Heart left ventricle (tissue), 16 donors: Measurements from ENCODE around the gene SULT2B1. TPM values are rescaled to one million over a fixed set of nuclear protein-coding genes. Genes with fewer than 3 reads are reported as not detected.

Experiments
- ATAC-seq, 4 donors: fragments of 200-7000 bp; cut with Tn5 transposase; one replicate each; pipeline ENCODE4 v1.9.1; 2020 to 2022; ENCODE audit warnings: moderate library complexity in 4 of 4, mild to moderate bottlenecking in 3 of 4, moderate number of reproducible peaks in 1 of 4
- DNase-seq, 5 donors: peaks; one replicate each; pipeline ENCODE4 v3.0.0-alpha.2; 2020
- H3K27ac ChIP-seq, 12 donors: fragments of 200-600 bp; sonication (generic) in 4 of 12; one replicate each; pipeline versions ENCODE4 v1.5.0 to v1.8.0; 2016 to 2022; ENCODE audit warnings: mild to moderate bottlenecking in 2 of 12
- H3K27me3 ChIP-seq, 9 donors: fragments of 200-600 bp; sonication (generic) in 2 of 9; one replicate each; pipeline versions ENCODE4 v1.5.1 to v1.8.0; 2016 to 2022; ENCODE audit warnings: mild to moderate bottlenecking in 3 of 9
- H3K36me3 ChIP-seq, 9 donors: fragments of 200-600 bp; sonication (generic) in 2 of 9; one replicate each; pipeline versions ENCODE4 v1.5.0 to v1.8.0; 2018 to 2022; ENCODE audit warnings: mild to moderate bottlenecking in 2 of 9
- H3K4me1 ChIP-seq, 12 donors: fragments of 200-600 bp; sonication (generic) in 4 of 12; one replicate each; pipeline versions ENCODE4 v1.5.0 to v1.8.0; 2016 to 2022; ENCODE audit warnings: mild to moderate bottlenecking in 3 of 12
- H3K4me3 ChIP-seq, 12 donors: fragments of 200-600 bp; sonication (generic) in 4 of 12; one replicate each; pipeline versions ENCODE4 v1.5.0 to v1.8.0; 2017 to 2022; ENCODE audit warnings: mild to moderate bottlenecking in 9 of 12, moderate library complexity in 4 of 12
- H3K9me3 ChIP-seq, 12 donors: fragments of 200-600 bp; sonication (generic) in 4 of 12; one replicate each; pipeline versions ENCODE4 v1.5.0 to v1.8.0; 2016 to 2022; ENCODE audit warnings: mild to moderate bottlenecking in 1 of 12
- CTCF ChIP-seq, 12 donors: fragments of 200-600 bp; sonication (generic) in 4 of 12; IDR thresholded peaks; one replicate each; pipeline versions ENCODE4 v1.5.0 to v1.8.0; 2018 to 2022; ENCODE audit warnings: antibody characterized with exemption in 12 of 12, mild to moderate bottlenecking in 5 of 12
- POLR2A ChIP-seq, 2 donors: fragments of 450-650 bp; IDR thresholded peaks; one replicate each; pipeline ENCODE4 v1.6.1; 2017; ENCODE audit warnings: antibody characterized with exemption in 2 of 2, mild to moderate bottlenecking in 2 of 2, moderate library complexity in 2 of 2
- WGBS, 4 donors: extraction: QIAGEN DNeasy Blood & Tissue Kit in 2 of 4; methylation state at CpG; one replicate each; pipeline versions ENCODE4 v1.1.5 to v1.1.7; 2013 to 2018; 5-methylcytosine and 5-hydroxymethylcytosine counted together
- intact Hi-C, 10 donors: fragments of 100-400 bp; cut with DNase I; formaldehyde crosslinking; loops; one replicate each; pipeline versions ENCODE4 v1.11.1 to v1.14.2; 2022
- polyA plus RNA-seq, 2 donors: library from polyadenylated mRNA; stranded (reverse); fragments of 200-250 nt; gene quantifications; one replicate each; pipeline ENCODE4 v1.2.3, GENCODE V29; 2013
- total RNA-seq, 9 donors: library from RNA; depleted of rRNA in 2 of 9; stranded (reverse); fragments of >200 nt in 2 of 9; fragmentation: NEBNext Ultra II Directional in 3 of 9; extraction: Animal tissue kit (Norgen Biotek cat#: 25700) in 3 of 9; gene quantifications; one replicate each; pipeline versions ENCODE4 v1.1.0 to v1.2.4, GENCODE V29; 2016 to 2023
- donor health status: ischemic (EF 13 %, LVEDD 7.1; RV severe dilation, severe dysfunction).
- donor health status: healthy with polysubstance abuse.
- donor health status: DM: no; HTN: yes; CAD: no.
- donor health status: DM: no; HTN: no; CAD: no.
- donor health status: ischemic (EF 25% LVEDD 6.9; RV normal size, moderate dysfunction).
- donor health status: ischemic (EF 25% LVEDD 5.7; RV mildly dilated, moderate dysfunction).
- donor health status: healthy.
- donor health status: DM: yes; HTN: yes; CAD: no.
- donor health status: ischemic (EF 35%, LVEDD 5.7; RV mildly dilated, moderate dysfunction).
- donor health status: nonischemic (EF 11% LVEDD 7.7; RV severe dilation, severe dysfunction).
- donor health status: DM: yes; HTN: yes; CAD: no.
- donor health status: PGD.
- donor health status: ischemic (EF 29% LVEDD 5.4; RV normal size, mild dysfunction).
- donor health status: nonischemic (EF 23%, LVEDD 6.1; RV moderate dilation, normal function).

Gene SULT2B1
- total and polyA plus RNA-seq, 11 donors = 0.19 to 0.45 TPM; not detected in 9

DNA sequence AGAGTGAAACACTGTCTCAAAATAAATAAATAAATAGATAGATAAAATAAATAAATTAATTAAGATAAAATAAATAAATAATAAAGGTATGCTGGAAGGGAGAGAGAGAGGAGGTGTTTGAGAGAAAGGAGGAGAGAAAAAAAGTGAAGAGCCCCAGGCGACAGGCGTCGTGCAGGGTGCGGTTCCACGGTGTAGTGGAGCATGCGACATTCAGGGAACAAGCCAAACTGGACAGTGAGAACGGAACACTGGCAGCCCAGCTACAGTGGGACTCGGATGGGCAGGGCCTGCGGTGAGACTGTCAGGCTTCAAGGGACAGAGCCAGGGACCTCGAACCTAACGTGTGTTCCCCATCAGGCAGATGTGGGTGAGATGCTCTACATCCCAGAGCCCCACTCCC lies 9.4 kb downstream of the SULT2B1 start:
- Histone ChIP-seq H3K27me3 (peaks cover 0 to 15% (median 6%) of the 10 kb centered on the region in 9 donors), H3K27ac (no peak overlapping the region), H3K4me1 (peaks cover 0 to 6% (median 0%) of the 10 kb centered on the region in 12 donors), H3K36me3 (no peaks in the 10 kb centered on the region), H3K4me3 (no peak overlapping the region), H3K9me3 (no peaks in the 10 kb centered on the region)
- DNase-seq (no peak), ATAC-seq (no peak)
- 88 to 90% (median 89%) methylated on average over 11 of the region's 11 CpGs for WGBS, 4 donors
- intact Hi-C loops = no loop called here
- TF ChIP-seq POLR2A (IDR thresholded peaks at IDR 0.05) (no peak), CTCF (IDR thresholded peaks at IDR 0.05) (no peak)

DNA sequence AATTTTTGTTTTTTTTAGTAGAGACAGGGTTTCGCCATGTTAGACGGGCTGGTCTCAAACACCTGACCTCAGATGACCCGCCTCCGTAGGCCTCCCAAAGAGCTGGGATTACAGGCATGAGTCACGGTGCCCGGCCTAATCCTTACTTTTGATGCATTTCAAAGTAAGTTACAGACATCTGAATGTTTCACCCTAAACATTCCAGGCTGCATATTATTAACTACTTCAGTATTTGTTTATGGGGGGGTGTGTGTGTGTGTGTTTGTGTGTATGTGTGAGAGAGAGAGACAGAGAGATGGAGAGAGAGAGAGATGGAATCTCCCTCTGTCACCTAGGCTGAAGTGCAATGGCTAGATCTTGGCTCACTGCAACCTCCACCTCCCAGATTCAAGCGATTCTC lies 13.1 kb downstream of the SULT2B1 start:
- intact Hi-C loops = no loop called here
- Histone ChIP-seq H3K4me1 (peaks cover 0 to 15% (median 8%) of the 10 kb centered on the region in 12 donors), H3K36me3 (no peaks in the 10 kb centered on the region), H3K4me3 (no peak overlapping the region), H3K27ac (no peak overlapping the region), H3K9me3 (no peaks in the 10 kb centered on the region), H3K27me3 (peaks cover 0 to 2% (median 0%) of the 10 kb centered on the region in 9 donors)
- WGBS, 4 donors = 78 to 87% (median 85%) methylated on average over 7 of the region's 7 CpGs
- no peak for DNase-seq
- ATAC-seq = no peak
- TF ChIP-seq CTCF (IDR thresholded peaks at IDR 0.05) (no peak), POLR2A (IDR thresholded peaks at IDR 0.05) (no peak)

- Histone ChIP-seq H3K27ac (peak overlapping the region in 11 of 12 donors; percentile 52 to 75 (median 60)), H3K36me3 (no peaks in the 10 kb centered on the region), H3K4me1 (peaks cover 0 to 15% (median 8%) of the 10 kb centered on the region in 12 donors), H3K27me3 (no peaks in the 10 kb centered on the region), H3K9me3 (no peaks in the 10 kb centered on the region), H3K4me3 (peak overlapping the region in 1 of 12 donors; percentile 15)
- intact Hi-C loops = no loop called here
- no peak for TF ChIP-seq CTCF (IDR thresholded peaks at IDR 0.05)
- no peak for TF ChIP-seq POLR2A (IDR thresholded peaks at IDR 0.05)
- ATAC-seq (peak; percentile 97 to 99 (median 99)), DNase-seq (peak; percentile 79 to 94 (median 88))
- 5 to 12% (median 8%) methylated on average over 16 to 19 of the region's 19 CpGs for WGBS, 4 donors
Measured at GRCh38 chr19:48568345-48568886, 16.4 kb downstream of the SULT2B1 start.

DNA sequence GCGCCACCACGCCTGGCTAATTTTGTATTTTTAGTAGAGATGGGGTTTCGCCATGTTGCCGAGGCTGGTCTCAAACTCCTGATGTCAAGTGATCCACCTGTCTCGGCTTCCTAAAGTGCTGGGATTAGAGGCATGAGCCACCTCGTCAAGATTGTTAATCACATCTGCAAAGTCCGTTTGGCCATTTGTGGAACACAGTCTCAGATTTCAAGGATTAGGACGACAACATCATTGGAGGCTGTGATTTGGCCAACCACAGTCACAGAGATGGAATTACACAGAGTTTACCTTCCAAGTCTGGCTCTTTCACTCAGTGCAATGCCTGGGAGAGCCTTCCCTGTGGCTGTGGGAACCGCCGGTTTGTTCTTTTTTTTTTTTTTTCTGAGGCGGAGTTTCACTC lies 17.8 kb downstream of the SULT2B1 start:
- no peak overlapping the region for H3K27ac ChIP-seq
- ATAC-seq (no peak), DNase-seq (no peak)
- 53 to 66% (median 59%) methylated on average over 10 to 11 of the region's 11 CpGs for WGBS, 4 donors
- H3K4me1 ChIP-seq = peaks cover 0 to 15% (median 8%) of the 10 kb centered on the region in 12 donors
- H3K4me3 ChIP-seq = no peak overlapping the region
- H3K9me3 ChIP-seq = no peaks in the 10 kb centered on the region
- H3K36me3 ChIP-seq = no peaks in the 10 kb centered on the region
- no peaks in the 10 kb centered on the region for H3K27me3 ChIP-seq
- intact Hi-C loops = loop anchor here in 1 of 10 donors (5.0 kb wide), 1 partner anchor 63 kb away; no protein-coding TSS in a partner anchor
- TF ChIP-seq CTCF (IDR thresholded peaks at IDR 0.05) (no peak), POLR2A (IDR thresholded peaks at IDR 0.05) (no peak)
